ENCODE measurements around the gene MRFAP1. TPM values are rescaled to one million over a fixed set of nuclear protein-coding genes. Genes with fewer than 3 reads are reported as not detected.
"Not testable (repeated sequence)": the region's sequence is repeated elsewhere in the genome, so short reads cannot be mapped to it uniquely, and the experiment has no call there.

MRFAP1 gene
- total and polyA plus RNA-seq, 2 donors (not counting 1 experiment from before 2014, with no cell fraction given), result 54.8 to 113 TPM

GRCh38 chr4:6672131-6672530 is 31.6 kb downstream of the MRFAP1 start:
- H3K79me2 ChIP-seq (ENCODE audit: control insufficient read depth, insufficient read depth, low read length), result peaks cover 21% of the 10 kb centered on the region
- ChIA-PET POLR2A (interaction anchor here (0.6 kb wide), 1 partner anchor 32 kb away, joined by 3 read pairs; the partner anchor contains the start of gene MRFAP1), CTCF (interaction anchor here (1.0 to 3.4 kb wide), 2 partner anchors 202 to 371 kb away, joined by 3 to 14 read pairs; partner anchors contain the start of gene TADA2B)
- H3K9ac ChIP-seq (ENCODE audit: low read length), result no peak overlapping the region
- no peak overlapping the region for H3K4me3 Mint-ChIP-seq
- no peak overlapping the region for H3K27ac Mint-ChIP-seq
- peaks cover 35% of the 10 kb centered on the region for H3K4me1 Mint-ChIP-seq
- H3K4me2 ChIP-seq (replicated peaks; ENCODE audit: low read depth, low read length, poor library complexity, severe bottlenecking), result no peak overlapping the region
- peaks cover 0 to 2% (median 0%) of the 10 kb centered on the region in 4 experiments for H3K27me3 ChIP-seq (replicated peaks in 1 of 4; ENCODE audit: control extremely low read depth in 1 of 4, control insufficient read depth in 3 of 4, insufficient read depth in 4 of 4, low read length in 3 of 4)
- no peaks in the 10 kb centered on the region for H3K27me3 Mint-ChIP-seq
- H4K20me1 ChIP-seq (ENCODE audit: control insufficient read depth, insufficient read depth, low read length, poor library complexity, severe bottlenecking), result peaks cover 22% of the 10 kb centered on the region
- peaks cover 0 to 16% of the 10 kb centered on the region in 2 experiments for H3K36me3 ChIP-seq (replicated peaks in 1 of 2; ENCODE audit: control extremely low read depth in 1 of 2, control insufficient read depth in 1 of 2, extremely low read depth in 1 of 2, insufficient read depth in 2 of 2, low read length in 1 of 2)
- H3K9me3 Mint-ChIP-seq (ENCODE audit: insufficient read depth), result no peaks in the 10 kb centered on the region
- ATAC-seq (ENCODE audit: low read depth), result no peak
- no peak overlapping the region for H2AFZ ChIP-seq (ENCODE audit: insufficient read depth, low read depth, low read length, poor library complexity, severe bottlenecking)
- DNase-seq, result no peak
- peaks cover 0 to 2% (median 0%) of the 10 kb centered on the region in 3 donors for H3K9me3 ChIP-seq (ENCODE audit: control extremely low read depth in 1 of 3, control insufficient read depth in 2 of 3, insufficient read depth in 1 of 3, low read length in 2 of 3)
- no peak overlapping the region for H3K4me3 ChIP-seq (ENCODE audit: control extremely low read depth in 1 of 5, extremely low read depth in 1 of 5, insufficient read depth in 1 of 5, low read depth in 2 of 5, low read length in 4 of 5)
- intact Hi-C loops (cut with micrococcal nuclease), result no loop called here
- no peak for TF ChIP-seq CTCF (IDR thresholded peaks at IDR 0.05)
- no peak for TF ChIP-seq EZH2 (IDR thresholded peaks at IDR 0.05; ENCODE audit: borderline replicate concordance, insufficient read depth, low read depth, low read length, poor library complexity, severe bottlenecking)
- WGBS (ENCODE audit: insufficient coverage), result 96% methylated on average over 16 of the region's 19 CpGs
- no peak overlapping the region for H3K27ac ChIP-seq (ENCODE audit: low read length in 2 of 2)
- peaks cover 26 to 34% of the 10 kb centered on the region in 2 donors for H3K4me1 ChIP-seq (ENCODE audit: control insufficient read depth in 2 of 2, insufficient read depth in 2 of 2, low read length in 2 of 2)

GRCh38 chr4:6672541-6673190 is 32.2 kb downstream of the MRFAP1 start:
- ATAC-seq (ENCODE audit: low read depth); intact Hi-C loops (cut with micrococcal nuclease); DNase-seq; H3K27me3 Mint-ChIP-seq; H3K9me3 ChIP-seq (ENCODE audit: control extremely low read depth in 1 of 3, control insufficient read depth in 2 of 3, insufficient read depth in 1 of 3, low read length in 2 of 3); H3K27me3 ChIP-seq (replicated peaks in 1 of 4; ENCODE audit: control extremely low read depth in 1 of 4, control insufficient read depth in 3 of 4, insufficient read depth in 4 of 4, low read length in 3 of 4); H3K9me3 Mint-ChIP-seq (ENCODE audit: insufficient read depth); H3K27ac ChIP-seq (ENCODE audit: low read length in 2 of 2); H3K9ac ChIP-seq (ENCODE audit: low read length); H3K4me2 ChIP-seq (replicated peaks; ENCODE audit: low read depth, low read length, poor library complexity, severe bottlenecking); H3K4me3 ChIP-seq (ENCODE audit: control extremely low read depth in 1 of 5, extremely low read depth in 1 of 5, insufficient read depth in 1 of 5, low read depth in 2 of 5, low read length in 4 of 5); H2AFZ ChIP-seq (ENCODE audit: insufficient read depth, low read depth, low read length, poor library complexity, severe bottlenecking): not testable (repeated sequence)
- H3K27ac Mint-ChIP-seq, result peak overlapping the region; percentile 99
- peaks cover 21% of the 10 kb centered on the region for H3K79me2 ChIP-seq (ENCODE audit: control insufficient read depth, insufficient read depth, low read length)
- H3K4me1 Mint-ChIP-seq, result peaks cover 40% of the 10 kb centered on the region
- ChIA-PET POLR2A (interaction anchor here (1.2 to 1.6 kb wide), 5 partner anchors 14 to 98 kb away, joined by 3 to 23 read pairs (median 8); partner anchors contain the start of genes BLOC1S4, MAN2B2, MRFAP1 and MRFAP1L1), CTCF (interaction anchor here (1.0 to 3.4 kb wide), 4 partner anchors 12 to 370 kb away, joined by 3 to 14 read pairs (median 3); partner anchors contain the start of gene TADA2B)
- WGBS (ENCODE audit: insufficient coverage), result 98% methylated on average over 17 of the region's 34 CpGs
- peaks cover 0 to 16% of the 10 kb centered on the region in 2 experiments for H3K36me3 ChIP-seq (replicated peaks in 1 of 2; ENCODE audit: control extremely low read depth in 1 of 2, control insufficient read depth in 1 of 2, extremely low read depth in 1 of 2, insufficient read depth in 2 of 2, low read length in 1 of 2)
- H3K4me1 ChIP-seq (ENCODE audit: control insufficient read depth in 2 of 2, insufficient read depth in 2 of 2, low read length in 2 of 2), result peaks cover 27 to 35% of the 10 kb centered on the region in 2 donors
- peaks cover 25% of the 10 kb centered on the region for H4K20me1 ChIP-seq (ENCODE audit: control insufficient read depth, insufficient read depth, low read length, poor library complexity, severe bottlenecking)
- H3K4me3 Mint-ChIP-seq, result peak overlapping the region; percentile 91

GRCh38 chr4:6673191-6673659 is 32.7 kb downstream of the MRFAP1 start:
- H3K9ac ChIP-seq (ENCODE audit: low read length), result peak overlapping the region; percentile 78
- peak overlapping the region; percentile 91 for H3K4me3 Mint-ChIP-seq
- H3K27me3 Mint-ChIP-seq; H3K9me3 ChIP-seq (ENCODE audit: control extremely low read depth in 1 of 3, control insufficient read depth in 2 of 3, insufficient read depth in 1 of 3, low read length in 2 of 3); ATAC-seq (ENCODE audit: low read depth); intact Hi-C loops (cut with micrococcal nuclease); H3K27me3 ChIP-seq (replicated peaks in 1 of 4; ENCODE audit: control extremely low read depth in 1 of 4, control insufficient read depth in 3 of 4, insufficient read depth in 4 of 4, low read length in 3 of 4); H3K9me3 Mint-ChIP-seq (ENCODE audit: insufficient read depth): not testable (repeated sequence)
- H2AFZ ChIP-seq (ENCODE audit: insufficient read depth, low read depth, low read length, poor library complexity, severe bottlenecking), result peak overlapping the region; percentile 88
- peak overlapping the region; percentile 84 for H3K4me2 ChIP-seq (replicated peaks; ENCODE audit: low read depth, low read length, poor library complexity, severe bottlenecking)
- peaks cover 27 to 35% of the 10 kb centered on the region in 2 donors for H3K4me1 ChIP-seq (ENCODE audit: control insufficient read depth in 2 of 2, insufficient read depth in 2 of 2, low read length in 2 of 2)
- 36% methylated on average over 10 of the region's 14 CpGs for WGBS (ENCODE audit: insufficient coverage)
- peak overlapping the region; percentile 67 to 71 for H3K27ac ChIP-seq (ENCODE audit: low read length in 2 of 2)
- peak; percentile 55 for DNase-seq
- peaks cover 0 to 16% of the 10 kb centered on the region in 2 experiments for H3K36me3 ChIP-seq (replicated peaks in 1 of 2; ENCODE audit: control extremely low read depth in 1 of 2, control insufficient read depth in 1 of 2, extremely low read depth in 1 of 2, insufficient read depth in 2 of 2, low read length in 1 of 2)
- H3K27ac Mint-ChIP-seq, result peak overlapping the region; percentile 99
- H4K20me1 ChIP-seq (ENCODE audit: control insufficient read depth, insufficient read depth, low read length, poor library complexity, severe bottlenecking), result peaks cover 25% of the 10 kb centered on the region
- H3K4me3 ChIP-seq (ENCODE audit: control extremely low read depth in 1 of 5, extremely low read depth in 1 of 5, insufficient read depth in 1 of 5, low read depth in 2 of 5, low read length in 4 of 5), result peak overlapping the region; percentile 22 to 82 (median 63)
- H3K79me2 ChIP-seq (ENCODE audit: control insufficient read depth, insufficient read depth, low read length), result peaks cover 21% of the 10 kb centered on the region
- CTCF ChIA-PET, result interaction anchor here (1.2 to 3.4 kb wide), 4 partner anchors 13 to 201 kb away, joined by 3 to 14 read pairs (median 4); partner anchors contain the start of gene MRFAP1L1
- POLR2A ChIA-PET, result interaction anchor here (1.2 to 1.9 kb wide), 6 partner anchors 14 to 236 kb away, joined by 3 to 23 read pairs (median 6); partner anchors contain the start of genes BLOC1S4, MAN2B2, MRFAP1 and MRFAP1L1
- peaks cover 41% of the 10 kb centered on the region for H3K4me1 Mint-ChIP-seq

Data from B cell (primary cell).